ENCODE measurements around the gene RGL4. TPM values are rescaled to one million over a fixed set of nuclear protein-coding genes. Genes with fewer than 3 reads are reported as not detected.

RGL4 gene
- total and polyA plus RNA-seq, 2 of the 13 experiments (the other 11 are each of a cell fraction or from before 2014, with no cell fraction given): not detected

DNA sequence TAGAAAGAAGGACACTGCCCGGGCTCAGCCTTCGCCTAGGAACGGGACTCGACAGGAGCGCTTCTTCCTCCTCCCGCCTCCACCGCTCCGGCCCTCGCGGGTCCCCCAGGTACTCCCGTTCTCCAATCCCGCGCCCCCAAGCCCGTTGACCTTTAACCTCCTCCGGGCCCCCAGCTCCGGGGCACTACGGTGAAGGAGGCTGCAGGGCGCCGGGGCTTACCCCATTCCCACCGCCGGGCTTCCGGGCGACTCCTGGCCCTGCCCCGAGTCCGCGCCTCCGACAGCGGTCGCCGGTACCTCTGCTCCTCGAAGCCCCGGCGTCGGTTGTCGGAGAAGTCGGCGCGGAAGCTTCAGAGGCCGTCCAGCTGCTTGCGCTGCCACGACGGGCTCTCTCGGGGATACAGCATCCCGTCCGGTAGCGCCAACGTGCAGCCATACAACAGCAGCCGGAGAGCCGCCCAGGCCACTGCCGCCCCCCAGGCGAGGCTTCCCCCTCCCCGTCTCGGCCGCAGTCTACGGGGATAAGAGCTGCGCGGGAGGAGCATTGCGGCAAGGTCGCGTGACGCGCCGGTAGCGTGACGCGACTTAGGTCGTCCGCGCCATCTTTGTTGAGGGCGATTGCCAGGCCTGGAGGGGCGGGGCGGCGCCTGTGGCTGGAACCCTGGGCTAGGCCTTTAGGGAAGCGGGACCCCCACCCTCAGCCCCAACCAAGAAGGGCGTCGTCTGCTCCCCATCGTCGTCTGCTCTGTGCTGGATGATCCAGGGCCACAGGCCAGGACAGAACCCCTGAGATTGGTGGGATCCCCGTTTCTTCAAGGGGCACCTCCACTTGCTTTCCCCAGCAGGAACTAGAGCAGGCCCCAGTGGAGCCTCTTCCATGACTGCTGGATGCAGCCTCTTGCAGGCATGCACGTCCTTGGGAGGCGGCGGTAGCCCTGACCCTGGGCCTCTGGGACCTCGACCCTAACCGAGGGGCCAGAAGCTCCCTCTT, 26.3 kb downstream of the RGL4 start (continued):
- no peak for TF ChIP-seq AKAP8 (CRISPR knock-in tag; IDR thresholded peaks at IDR 0.05)
- TF ChIP-seq SIX1 (CRISPR knock-in tag; IDR thresholded peaks at IDR 0.05; ENCODE audit: borderline replicate concordance): no peak
- no peak for TF ChIP-seq SRSF9 (IDR thresholded peaks at IDR 0.05; ENCODE audit: borderline replicate concordance, insufficient read depth, low read depth, low read length, poor library complexity, severe bottlenecking)
- peak; percentile 60 for TF ChIP-seq GATAD2A (CRISPR knock-in tag; IDR thresholded peaks at IDR 0.05)
- TF ChIP-seq ISX (CRISPR knock-in tag; conservative IDR thresholded peaks at IDR 0.05): no peak
- peak; percentile 96 for TF ChIP-seq CREB1 (IDR thresholded peaks at IDR 0.05)
- peak; percentile 98 for TF ChIP-seq CREB1 (CRISPR knock-in tag; IDR thresholded peaks at IDR 0.05)
- 0 out of 2 replicates have a peak, but pooled peaks have one; percentile 40 for TF ChIP-seq ZFAT (CRISPR knock-in tag; conservative IDR thresholded peaks at IDR 0.05)
- TF ChIP-seq ZNF124 (CRISPR knock-in tag; IDR thresholded peaks at IDR 0.05): no peak; the same call in 1 of the 2 replicates
- TF ChIP-seq MIER2 (CRISPR knock-in tag; IDR thresholded peaks at IDR 0.05): no peak
- TF ChIP-seq, protein P1, sequence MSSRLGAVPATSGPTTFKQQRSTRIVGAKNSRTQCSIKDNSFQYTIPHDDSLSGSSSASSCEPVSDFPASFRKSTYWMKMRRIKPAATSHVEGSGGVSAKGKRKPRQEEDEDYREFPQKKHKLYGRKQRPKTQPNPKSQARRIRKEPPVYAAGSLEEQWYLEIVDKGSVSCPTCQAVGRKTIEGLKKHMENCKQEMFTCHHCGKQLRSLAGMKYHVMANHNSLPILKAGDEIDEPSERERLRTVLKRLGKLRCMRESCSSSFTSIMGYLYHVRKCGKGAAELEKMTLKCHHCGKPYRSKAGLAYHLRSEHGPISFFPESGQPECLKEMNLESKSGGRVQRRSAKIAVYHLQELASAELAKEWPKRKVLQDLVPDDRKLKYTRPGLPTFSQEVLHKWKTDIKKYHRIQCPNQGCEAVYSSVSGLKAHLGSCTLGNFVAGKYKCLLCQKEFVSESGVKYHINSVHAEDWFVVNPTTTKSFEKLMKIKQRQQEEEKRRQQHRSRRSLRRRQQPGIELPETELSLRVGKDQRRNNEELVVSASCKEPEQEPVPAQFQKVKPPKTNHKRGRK (CRISPR knock-in tag; IDR thresholded peaks at IDR 0.05): no peak
- TF ChIP-seq, protein P2, sequence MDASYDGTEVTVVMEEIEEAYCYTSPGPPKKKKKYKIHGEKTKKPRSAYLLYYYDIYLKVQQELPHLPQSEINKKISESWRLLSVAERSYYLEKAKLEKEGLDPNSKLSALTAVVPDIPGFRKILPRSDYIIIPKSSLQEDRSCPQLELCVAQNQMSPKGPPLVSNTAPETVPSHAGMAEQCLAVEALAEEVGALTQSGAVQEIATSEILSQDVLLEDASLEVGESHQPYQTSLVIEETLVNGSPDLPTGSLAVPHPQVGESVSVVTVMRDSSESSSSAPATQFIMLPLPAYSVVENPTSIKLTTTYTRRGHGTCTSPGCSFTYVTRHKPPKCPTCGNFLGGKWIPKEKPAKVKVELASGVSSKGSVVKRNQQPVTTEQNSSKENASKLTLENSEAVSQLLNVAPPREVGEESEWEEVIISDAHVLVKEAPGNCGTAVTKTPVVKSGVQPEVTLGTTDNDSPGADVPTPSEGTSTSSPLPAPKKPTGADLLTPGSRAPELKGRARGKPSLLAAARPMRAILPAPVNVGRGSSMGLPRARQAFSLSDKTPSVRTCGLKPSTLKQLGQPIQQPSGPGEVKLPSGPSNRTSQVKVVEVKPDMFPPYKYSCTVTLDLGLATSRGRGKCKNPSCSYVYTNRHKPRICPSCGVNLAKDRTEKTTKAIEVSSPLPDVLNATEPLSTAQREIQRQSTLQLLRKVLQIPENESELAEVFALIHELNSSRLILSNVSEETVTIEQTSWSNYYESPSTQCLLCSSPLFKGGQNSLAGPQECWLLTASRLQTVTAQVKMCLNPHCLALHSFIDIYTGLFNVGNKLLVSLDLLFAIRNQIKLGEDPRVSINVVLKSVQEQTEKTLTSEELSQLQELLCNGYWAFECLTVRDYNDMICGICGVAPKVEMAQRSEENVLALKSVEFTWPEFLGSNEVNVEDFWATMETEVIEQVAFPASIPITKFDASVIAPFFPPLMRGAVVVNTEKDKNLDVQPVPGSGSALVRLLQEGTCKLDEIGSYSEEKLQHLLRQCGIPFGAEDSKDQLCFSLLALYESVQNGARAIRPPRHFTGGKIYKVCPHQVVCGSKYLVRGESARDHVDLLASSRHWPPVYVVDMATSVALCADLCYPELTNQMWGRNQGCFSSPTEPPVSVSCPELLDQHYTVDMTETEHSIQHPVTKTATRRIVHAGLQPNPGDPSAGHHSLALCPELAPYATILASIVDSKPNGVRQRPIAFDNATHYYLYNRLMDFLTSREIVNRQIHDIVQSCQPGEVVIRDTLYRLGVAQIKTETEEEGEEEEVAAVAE (CRISPR knock-in tag; IDR thresholded peaks at IDR 0.05; ENCODE audit: borderline replicate concordance): no peak; the same call in 1 of the 2 replicates
- TF ChIP-seq TCF7L2 (IDR thresholded peaks at IDR 0.05; ENCODE audit: low read depth, low read length): no peak
- TF ChIP-seq RNF2 (conservative IDR thresholded peaks at IDR 0.05; ENCODE audit: low read depth): no peak; the same call in 1 of the 2 replicates
- TF ChIP-seq GTF3A (CRISPR knock-in tag; conservative IDR thresholded peaks at IDR 0.05): no peak
- TF ChIP-seq, protein P3, sequence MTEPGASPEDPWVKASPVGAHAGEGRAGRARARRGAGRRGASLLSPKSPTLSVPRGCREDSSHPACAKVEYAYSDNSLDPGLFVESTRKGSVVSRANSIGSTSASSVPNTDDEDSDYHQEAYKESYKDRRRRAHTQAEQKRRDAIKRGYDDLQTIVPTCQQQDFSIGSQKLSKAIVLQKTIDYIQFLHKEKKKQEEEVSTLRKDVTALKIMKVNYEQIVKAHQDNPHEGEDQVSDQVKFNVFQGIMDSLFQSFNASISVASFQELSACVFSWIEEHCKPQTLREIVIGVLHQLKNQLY (CRISPR knock-in tag; IDR thresholded peaks at IDR 0.05): peak; percentile 37; the same call in 1 of the 2 replicates
- TF ChIP-seq, protein P4, sequence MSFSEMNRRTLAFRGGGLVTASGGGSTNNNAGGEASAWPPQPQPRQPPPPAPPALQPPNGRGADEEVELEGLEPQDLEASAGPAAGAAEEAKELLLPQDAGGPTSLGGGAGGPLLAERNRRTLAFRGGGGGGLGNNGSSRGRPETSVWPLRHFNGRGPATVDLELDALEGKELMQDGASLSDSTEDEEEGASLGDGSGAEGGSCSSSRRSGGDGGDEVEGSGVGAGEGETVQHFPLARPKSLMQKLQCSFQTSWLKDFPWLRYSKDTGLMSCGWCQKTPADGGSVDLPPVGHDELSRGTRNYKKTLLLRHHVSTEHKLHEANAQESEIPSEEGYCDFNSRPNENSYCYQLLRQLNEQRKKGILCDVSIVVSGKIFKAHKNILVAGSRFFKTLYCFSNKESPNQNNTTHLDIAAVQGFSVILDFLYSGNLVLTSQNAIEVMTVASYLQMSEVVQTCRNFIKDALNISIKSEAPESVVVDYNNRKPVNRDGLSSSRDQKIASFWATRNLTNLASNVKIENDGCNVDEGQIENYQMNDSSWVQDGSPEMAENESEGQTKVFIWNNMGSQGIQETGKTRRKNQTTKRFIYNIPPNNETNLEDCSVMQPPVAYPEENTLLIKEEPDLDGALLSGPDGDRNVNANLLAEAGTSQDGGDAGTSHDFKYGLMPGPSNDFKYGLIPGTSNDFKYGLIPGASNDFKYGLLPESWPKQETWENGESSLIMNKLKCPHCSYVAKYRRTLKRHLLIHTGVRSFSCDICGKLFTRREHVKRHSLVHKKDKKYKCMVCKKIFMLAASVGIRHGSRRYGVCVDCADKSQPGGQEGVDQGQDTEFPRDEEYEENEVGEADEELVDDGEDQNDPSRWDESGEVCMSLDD (CRISPR knock-in tag; IDR thresholded peaks at IDR 0.05; ENCODE audit: borderline replicate concordance): peak; percentile 11; the same call in 1 of the 2 replicates
- TF ChIP-seq TCF7 (IDR thresholded peaks at IDR 0.05; ENCODE audit: low read depth): no peak
- TF ChIP-seq XBP1 (CRISPR knock-in tag; IDR thresholded peaks at IDR 0.05): no peak
- TF ChIP-seq ZFP36 (IDR thresholded peaks at IDR 0.05; ENCODE audit: borderline replicate concordance, low read depth, low read length, partially characterized antibody): no peak
- no peak for TF ChIP-seq ZNF713 (CRISPR knock-in tag; IDR thresholded peaks at IDR 0.05)
